Measurements from ENCODE around the gene SLC25A51. TPM values are rescaled to one million over a fixed set of nuclear protein-coding genes. Genes with fewer than 3 reads are reported as not detected.

Gene SLC25A51
- total and polyA plus RNA-seq, 2 experiments from 2014 or later, result 5.3 to 22.0 TPM

- TF ChIP-seq STAT1 (IDR thresholded peaks at IDR 0.05; ENCODE audit: unreplicated experiment) (no peak), EZH2phosphoT487 (IDR thresholded peaks at IDR 0.05; ENCODE audit: unreplicated experiment) (no peak), ZNF462 (CRISPR knock-in tag; IDR thresholded peaks at IDR 0.05) (no peak), ZNF114 (CRISPR knock-in tag; IDR thresholded peaks at IDR 0.05) (no peak), NANOG (IDR thresholded peaks at IDR 0.05; ENCODE audit: borderline replicate concordance) (no peak)
Measured at GRCh38 chr9:37944671-37945481, 40.9 kb upstream of the SLC25A51 start (continued).

GRCh38 chr9:37944266-37944650, 40.3 kb upstream of the SLC25A51 start:
- Histone ChIP-seq H3K27ac (ENCODE audit: low read depth) (no peak overlapping the region), H3K27me3 (ENCODE audit: insufficient read depth) (no peaks in the 10 kb centered on the region), H3K79me2 (replicated peaks; ENCODE audit: insufficient read depth) (no peaks in the 10 kb centered on the region), H3K36me3 (ENCODE audit: insufficient read depth) (no peaks in the 10 kb centered on the region; the same call in 1 of the 2 replicates), H4K20me1 (replicated peaks; ENCODE audit: insufficient read depth) (no peaks in the 10 kb centered on the region), H3F3A (replicated peaks; ENCODE audit: low read depth) (no peaks in the 10 kb centered on the region), H3K4me2 (no peak overlapping the region), H3K4me1 (ENCODE audit: insufficient read depth) (peaks cover 16% of the 10 kb centered on the region), H3K9me2 (ENCODE audit: insufficient read depth) (0 out of 2 replicates have a peak, but pooled peaks cover 3% of the 10 kb centered on the region), H3K4me3 (no peak overlapping the region), H2AFZ (no peak overlapping the region)
- Mint-ChIP-seq H3K27me3 (ENCODE audit: insufficient read depth, low read depth, poor library complexity) (peaks cover 4% of the 10 kb centered on the region), H3K27ac (no peak overlapping the region), H3K4me1 (peaks cover 32% of the 10 kb centered on the region), H3K4me3 (no peak overlapping the region), H3K36me3 (ENCODE audit: low read depth) (peaks cover 5% of the 10 kb centered on the region), H3K9me3 (no peaks in the 10 kb centered on the region; the same call in 2 of the 3 replicates)
- no peak for DNase-seq (ENCODE audit: low spot score)
- no peak for ATAC-seq
- TF ChIP-seq ZNF462 (CRISPR knock-in tag; IDR thresholded peaks at IDR 0.05) (no peak), JUNB (IDR thresholded peaks at IDR 0.05; ENCODE audit: unreplicated experiment) (no peak), ZNF114 (CRISPR knock-in tag; IDR thresholded peaks at IDR 0.05) (no peak), ETS1 (IDR thresholded peaks at IDR 0.05) (no peak), CREB1 (CRISPR knock-in tag; IDR thresholded peaks at IDR 0.05; ENCODE audit: low read depth) (no peak)

All from GM23338 (cell line).